ENCODE data around the gene HIP1.

DNA sequence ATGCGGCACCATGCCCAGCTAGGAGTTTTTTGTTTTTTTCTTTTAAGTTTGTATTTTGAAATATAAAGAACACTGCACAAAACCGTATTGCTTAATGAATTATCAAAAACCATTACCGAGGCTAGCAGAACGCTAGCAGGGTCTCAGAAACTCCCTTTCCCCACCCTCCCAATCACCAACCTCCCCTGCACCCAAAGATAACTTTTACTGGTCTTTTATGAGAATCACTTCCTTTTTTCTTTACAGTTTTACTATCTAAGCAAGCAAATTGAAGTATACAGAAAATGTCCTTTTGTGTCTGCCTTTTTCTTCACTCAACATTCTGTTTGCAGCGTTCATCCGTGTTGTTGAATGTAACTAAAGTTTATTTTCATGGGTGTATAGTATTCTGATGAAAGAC, 13.4 kb downstream of the HIP1 start:
- TF ChIP-seq, protein P1, sequence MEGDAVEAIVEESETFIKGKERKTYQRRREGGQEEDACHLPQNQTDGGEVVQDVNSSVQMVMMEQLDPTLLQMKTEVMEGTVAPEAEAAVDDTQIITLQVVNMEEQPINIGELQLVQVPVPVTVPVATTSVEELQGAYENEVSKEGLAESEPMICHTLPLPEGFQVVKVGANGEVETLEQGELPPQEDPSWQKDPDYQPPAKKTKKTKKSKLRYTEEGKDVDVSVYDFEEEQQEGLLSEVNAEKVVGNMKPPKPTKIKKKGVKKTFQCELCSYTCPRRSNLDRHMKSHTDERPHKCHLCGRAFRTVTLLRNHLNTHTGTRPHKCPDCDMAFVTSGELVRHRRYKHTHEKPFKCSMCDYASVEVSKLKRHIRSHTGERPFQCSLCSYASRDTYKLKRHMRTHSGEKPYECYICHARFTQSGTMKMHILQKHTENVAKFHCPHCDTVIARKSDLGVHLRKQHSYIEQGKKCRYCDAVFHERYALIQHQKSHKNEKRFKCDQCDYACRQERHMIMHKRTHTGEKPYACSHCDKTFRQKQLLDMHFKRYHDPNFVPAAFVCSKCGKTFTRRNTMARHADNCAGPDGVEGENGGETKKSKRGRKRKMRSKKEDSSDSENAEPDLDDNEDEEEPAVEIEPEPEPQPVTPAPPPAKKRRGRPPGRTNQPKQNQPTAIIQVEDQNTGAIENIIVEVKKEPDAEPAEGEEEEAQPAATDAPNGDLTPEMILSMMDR (IDR thresholded peaks at IDR 0.05) = no peak
- TF ChIP-seq EZH2 (IDR thresholded peaks at IDR 0.05) (no peak), EZH2phosphoT487 (IDR thresholded peaks at IDR 0.05) (no peak)
